Renal cortex interstitium (tissue), 11 donors: ENCODE data around the gene FCAMR. TPM values are rescaled to one million over a fixed set of nuclear protein-coding genes. Genes with fewer than 3 reads are reported as not detected.

Source experiments
- DNase-seq, 11 donors: peaks; one replicate each; pipeline ENCODE4 v3.0.0-alpha.2; 2013; ENCODE audit warnings: low read depth in 9 of 11, low spot score in 4 of 11; ENCODE audit errors: extremely low read depth in 1 of 11
- polyA plus RNA-seq, 3 donors: library from polyadenylated mRNA; unstranded; fragments of 120-200 nt; gene quantifications; one replicate each; pipeline ENCODE4 v1.2.1, GENCODE V29; 2013; ENCODE audit not compliant: insufficient read length in 3 of 3

Gene FCAMR
- polyA plus RNA-seq, 3 donors = 8.1 to 10.5 (median 9.6) TPM

DNA sequence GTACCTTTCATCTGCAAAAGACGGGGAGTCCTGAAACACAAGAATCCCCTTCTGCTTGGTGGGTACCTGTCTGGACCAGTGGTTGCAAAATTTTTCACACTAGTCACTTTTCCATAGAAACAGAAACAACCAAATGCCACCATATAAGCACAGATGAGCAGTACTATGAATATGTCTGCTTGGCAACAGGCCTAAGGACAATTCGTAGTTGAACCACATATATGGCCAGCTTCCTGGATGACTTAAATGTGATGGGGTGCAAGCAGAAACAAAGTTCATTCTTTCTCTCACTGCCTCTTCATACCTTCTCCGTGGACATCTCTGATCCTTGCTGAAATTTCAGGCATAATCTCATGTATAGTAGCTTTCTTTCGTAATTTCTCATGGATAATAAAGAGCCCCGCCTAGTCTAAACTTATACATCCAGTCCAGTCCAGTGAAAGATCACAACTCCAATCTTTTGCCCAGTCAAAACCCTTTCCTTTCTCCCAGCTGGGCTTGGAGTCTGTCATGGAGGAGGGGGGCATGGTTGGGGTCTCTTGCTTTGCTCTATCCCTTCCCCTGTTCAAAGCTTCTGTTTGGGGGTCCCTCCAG is 7.0 kb downstream of the FCAMR start:
- DNase-seq = no peak

DNA sequence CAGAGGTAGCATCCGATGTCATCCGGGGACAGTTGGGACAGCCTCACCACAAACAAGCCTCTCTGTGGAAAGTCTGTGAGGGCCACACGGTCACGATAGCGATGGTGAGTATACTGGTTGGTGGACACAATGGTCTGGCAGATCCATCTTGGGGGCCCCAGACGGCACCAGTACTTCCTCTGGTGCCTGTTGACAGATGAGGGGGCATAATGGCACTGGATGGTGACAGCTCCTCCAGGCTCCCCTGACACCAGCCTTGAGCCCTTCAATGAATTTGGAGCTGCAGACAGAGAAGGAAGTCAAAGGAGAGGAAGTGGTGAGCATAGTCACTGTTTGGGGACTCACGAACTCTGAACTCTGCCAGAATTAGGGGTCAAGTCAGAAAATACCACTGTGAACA is 8.0 kb downstream of the FCAMR start:
- DNase-seq = no peak

DNA sequence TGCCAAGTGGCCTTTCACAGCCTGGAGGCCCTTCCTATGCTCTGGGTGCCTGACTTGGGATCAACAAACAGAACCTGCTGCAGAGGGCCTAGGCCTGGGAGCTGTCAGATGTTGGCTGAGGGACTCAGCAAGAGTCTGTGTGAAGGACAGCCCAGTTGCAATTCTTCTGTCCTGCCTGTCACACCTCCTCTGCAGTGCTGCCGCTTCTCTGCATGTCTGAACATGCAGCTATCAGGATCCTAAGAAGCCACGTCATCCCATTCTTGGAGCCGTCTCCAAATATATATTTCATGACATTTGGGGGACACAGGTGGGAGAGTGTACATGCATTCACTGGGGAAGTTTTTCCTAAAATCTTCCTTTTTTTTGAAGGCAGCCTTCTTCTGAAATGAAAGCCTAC is 8.6 kb downstream of the FCAMR start:
- no peak for DNase-seq

DNA sequence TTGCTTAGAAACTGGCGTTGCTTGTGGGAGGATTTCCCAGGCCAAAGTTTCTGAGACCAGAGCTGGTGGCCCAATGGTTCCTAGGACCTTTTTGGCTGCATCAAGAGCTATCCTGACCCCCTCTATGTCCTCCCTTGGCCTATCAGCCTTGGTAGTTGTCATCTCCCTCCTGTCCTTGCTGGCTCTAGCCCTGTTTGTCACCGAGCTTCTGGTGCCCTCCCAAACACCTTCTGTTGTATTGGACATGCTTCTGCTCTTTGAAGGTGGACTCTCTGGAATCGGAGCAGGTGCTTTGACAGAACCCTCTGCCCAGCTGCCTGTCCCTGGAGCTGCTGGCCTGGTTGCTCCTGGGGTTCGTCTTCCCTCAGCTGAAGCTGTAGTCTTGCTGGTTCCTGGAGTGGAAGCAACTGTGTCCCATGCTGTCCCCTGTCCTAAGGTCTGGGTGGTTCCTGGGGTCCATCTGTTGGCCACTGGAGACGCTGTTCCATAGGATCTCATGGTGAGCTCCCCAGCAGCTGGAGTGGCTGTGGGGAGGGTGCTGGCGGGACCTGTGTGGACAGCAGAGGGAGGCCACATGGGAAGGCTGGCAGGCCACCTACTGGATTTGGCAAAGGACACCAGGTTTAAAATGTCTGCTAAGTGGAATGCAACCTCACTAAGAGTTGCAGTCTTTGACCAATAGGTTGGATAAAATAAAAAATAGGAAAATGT is 9.4 kb downstream of the FCAMR start:
- no peak for DNase-seq

DNA sequence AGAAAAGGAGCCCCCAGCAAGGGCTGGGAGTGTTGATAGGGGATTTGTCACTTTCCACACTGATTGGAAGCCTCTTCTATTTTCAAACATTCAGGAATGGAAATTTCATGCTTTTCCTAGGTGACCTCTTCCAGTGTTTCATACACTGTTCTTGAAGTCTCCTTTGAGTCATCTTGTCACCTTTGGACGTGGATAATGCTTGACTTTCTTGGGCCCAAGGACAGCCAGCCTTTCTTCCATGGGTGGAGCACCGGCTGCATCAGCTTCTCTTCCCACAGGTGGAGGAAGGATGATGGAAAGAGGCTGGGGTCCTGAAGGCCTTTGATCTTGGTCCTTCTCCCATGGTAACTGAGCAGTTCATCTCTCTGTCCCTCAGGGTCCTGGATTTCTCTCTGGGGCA is 12.1 kb downstream of the FCAMR start:
- no peak for DNase-seq

DNA sequence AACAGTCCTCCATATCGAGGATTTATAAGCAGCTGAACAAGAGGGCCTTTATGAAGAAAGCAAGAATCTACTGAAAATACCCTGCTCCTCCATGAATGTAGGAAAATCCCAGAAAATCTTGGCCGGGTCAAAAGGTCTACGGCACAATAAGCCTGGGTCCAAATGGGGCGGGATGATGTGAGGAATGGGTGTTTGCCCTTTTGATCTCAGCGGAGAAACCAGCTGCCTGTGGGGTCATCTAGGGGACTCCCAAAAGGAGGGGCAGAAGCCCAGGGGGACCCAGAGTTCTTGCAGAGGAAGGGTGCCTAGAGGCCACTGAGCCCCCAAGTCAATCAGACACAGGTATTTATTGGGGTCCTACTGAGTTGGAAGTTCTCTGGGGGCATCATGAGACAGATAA is 12.6 kb downstream of the FCAMR start:
- no peak for DNase-seq

DNA sequence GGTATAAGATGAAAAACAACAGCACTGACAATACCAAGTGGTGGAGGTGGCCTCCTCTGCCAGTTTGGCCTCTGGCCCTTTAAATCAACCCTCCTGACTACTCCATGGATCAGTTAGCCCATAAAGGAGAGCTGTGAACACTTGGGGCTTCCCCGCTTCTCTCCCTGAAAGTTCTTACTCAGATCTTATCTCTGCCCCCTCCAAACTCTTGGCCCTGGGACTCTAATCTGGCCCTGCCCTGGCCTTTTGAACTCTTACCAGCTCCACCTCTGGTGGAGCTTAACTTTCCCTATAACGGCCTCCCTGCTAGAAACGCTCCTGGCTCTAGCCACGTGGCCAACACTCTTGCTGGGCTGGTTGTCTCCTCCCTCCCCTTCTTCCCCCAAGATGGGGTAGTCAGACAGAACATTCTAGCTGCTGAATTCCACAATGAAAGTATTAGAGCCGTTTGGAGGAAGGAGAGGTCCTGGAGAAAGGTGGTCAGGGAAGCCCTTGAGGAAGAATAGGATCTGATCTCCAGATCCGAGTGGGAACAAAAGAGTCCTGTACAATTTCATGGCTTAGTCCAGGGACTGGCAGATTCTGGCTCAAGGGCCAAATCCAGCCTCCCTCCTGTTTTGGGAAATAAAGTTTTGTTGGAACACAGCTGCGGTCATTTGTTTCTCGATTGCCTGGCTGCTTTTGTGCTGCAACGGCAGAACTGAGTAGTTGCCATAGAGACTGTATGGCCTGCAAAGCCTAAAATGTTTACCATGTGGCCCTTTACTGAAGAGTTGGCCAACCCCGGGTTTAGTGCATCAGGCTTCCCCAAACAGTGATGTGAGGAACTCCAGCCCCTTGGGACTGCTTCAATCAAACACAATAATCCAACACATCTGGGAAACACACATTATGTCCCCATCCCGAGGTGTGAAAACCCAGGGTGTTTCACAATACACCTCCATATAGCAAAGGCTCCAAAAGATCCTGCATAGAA is 14.5 kb downstream of the FCAMR start:
- DNase-seq = no peak

DNA sequence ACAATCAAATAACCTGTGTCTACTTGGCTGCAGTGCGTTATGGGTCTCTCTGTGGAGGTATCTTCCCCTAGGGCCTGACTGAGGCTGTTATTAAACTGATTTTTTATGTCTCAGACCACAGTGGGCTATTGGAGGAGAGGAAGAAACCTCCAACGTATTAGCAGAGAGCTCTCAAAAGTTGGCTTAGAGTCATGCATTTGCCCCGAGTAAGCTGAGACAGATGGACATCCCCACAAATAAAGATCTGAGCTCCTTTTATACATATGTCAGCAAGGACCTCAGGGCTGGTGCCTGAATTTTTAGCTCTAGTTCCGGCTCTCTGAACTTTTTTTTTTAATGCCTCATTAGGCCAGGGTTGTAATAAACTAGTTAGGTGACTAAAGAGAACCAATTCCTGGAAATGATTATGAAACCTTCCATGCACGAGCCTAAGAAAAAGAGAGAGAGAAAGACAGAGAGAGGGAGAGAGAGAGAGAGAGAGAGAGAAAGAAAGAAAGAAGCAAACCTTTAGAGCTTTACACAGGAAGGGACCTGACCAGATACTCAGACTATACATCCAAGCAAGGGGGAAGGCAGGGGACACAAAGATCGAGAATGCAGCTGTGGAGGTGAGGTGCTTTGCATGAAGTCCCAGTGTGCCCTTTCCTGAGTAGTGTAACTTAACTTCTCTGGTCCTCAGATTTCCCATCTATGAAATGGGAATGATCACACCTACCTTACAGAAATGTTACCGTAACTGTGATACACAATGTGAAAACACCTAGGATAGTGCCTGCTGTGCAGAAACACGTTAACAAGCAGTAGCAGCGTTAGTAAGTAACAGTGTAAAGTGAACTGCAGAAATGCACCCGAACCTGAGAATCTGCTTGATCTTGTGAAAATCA is 15.6 kb downstream of the FCAMR start:
- peak in 1 of 11 donors; percentile 48 for DNase-seq

DNA sequence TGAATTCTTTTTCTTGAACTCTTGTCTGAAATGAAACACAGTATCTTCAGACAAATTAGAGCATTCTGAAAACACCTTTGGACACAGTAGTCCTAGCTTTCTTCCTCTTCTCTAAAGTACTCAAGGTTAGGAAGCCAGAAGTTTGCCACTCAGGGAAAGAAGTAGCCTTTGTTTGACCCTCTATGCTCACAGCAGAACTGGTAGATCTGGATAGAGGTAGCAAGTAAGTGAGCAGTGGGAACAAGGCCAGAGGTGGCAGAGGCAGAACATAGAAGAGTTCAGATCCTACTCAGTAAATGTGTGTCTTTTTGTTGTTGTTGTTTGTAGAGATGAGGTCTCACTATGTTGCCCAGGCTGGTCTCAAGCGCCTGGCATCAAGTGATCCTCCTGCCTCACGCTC is 16.6 kb downstream of the FCAMR start:
- DNase-seq = no peak

DNA sequence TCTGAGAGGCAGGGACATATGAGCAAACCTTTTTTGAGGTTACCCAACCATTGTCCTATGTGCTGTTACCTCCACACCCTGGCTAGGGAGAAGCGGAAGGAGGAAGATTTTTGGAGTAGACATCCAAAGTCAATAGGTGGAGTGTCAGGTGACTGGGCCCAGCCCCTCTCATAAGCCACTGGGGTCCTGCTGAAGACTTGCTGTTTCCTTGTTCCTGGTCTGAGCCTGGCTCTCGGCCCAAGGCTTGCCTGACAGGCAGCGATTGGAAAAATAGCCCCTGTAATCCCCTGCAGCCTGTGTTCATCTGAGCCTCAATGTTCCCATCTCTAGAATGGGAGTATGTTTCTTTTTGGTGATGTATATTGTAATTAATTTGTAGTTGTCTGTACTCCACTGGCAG is 17.1 kb downstream of the FCAMR start:
- no peak for DNase-seq

DNA sequence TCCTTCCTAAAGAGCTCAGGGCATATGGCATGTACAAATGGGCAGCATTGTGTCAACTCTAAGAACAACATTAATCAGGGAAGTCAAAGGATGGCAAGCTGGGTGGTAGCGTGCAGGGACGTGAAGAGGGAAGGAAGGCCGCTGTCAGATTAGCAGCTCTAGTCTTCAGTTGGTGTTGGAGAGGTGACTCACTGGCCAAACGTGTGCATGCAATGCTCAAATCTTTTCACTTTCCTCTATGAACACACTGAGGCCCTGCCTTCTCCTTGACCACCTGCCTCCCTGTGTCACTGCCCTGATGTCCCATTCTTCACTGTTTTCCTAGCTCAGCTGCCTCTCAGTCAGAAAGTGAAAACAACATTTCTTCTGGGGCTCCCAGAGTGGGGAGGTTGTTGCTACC is 18.1 kb downstream of the FCAMR start:
- DNase-seq = no peak

DNA sequence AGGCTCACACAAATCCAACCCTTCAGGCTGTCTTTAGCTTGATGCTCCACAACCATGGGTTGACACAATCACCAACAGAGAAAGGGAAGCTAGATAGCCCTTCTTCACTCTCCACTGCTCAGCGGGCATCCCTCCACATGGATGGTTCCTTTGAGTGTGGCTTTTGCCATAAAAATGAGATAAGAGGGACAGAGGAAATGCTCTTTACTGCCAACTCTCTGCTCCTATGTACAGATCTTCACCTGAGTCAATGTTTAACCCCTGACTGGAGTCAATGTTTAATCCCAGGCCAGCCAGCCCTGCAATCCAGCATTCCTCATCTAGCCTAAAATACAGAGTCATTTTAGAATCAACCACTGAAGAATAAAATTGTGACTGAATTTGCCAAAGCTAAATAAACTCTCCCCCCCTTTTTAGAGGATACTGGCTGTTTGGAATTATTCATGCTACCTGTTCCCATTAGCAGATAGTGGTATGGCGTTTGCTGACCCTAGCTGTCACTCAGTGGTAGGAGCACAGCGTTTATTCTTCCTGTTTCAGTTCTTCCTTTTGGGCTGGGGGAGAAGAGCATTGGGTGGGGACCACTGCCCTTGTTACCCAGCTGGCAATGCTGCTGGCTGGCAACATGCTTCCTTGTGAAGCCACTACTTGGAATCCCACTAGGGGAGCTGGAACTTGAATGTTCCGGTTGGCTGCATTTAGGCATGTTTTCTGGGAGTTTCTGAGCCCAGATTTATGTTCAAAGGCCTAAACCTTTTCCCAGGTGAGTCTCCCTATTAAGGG is 18.8 kb downstream of the FCAMR start:
- DNase-seq = peak in 3 of 11 donors; percentile 59 to 68 (median 63)

DNA sequence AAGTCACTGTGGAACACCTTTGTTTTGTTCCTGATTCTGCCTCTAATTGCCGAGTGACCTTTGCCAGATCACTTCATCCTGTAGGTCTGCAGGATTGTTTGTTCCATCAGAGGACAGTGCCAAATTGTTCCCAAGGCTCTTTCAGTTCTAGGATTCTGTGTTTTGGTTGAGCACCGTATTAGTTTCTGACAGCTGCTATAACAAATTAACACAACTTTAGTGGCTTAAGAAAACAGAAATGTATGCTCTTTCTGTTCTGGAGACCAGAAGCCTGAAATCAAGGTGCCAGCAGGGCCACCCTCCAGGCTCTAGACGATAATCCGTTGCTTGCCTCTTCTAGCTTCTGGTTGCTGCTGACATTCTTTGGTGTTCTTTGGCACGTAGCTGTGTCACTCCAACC is 20.6 kb downstream of the FCAMR start:
- no peak for DNase-seq

DNA sequence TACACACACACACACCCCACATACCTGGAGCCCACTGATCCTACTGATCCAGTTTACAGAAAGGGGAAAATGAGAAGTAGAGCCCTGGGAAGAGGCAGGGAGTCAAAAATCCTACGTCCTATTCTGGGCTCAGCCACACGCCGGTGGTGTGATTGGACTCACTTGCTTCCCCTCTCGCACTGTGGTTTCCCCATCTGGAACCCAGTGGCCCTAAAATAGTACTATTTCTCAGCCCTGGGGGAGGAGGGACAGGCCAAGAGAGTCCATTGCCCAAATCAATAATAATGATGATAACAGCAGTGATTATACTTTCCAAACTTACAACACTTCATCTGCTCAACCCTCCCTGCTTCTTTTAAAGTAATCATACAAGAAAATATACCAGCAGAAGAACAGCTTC is 21.1 kb downstream of the FCAMR start:
- DNase-seq = no peak

DNA sequence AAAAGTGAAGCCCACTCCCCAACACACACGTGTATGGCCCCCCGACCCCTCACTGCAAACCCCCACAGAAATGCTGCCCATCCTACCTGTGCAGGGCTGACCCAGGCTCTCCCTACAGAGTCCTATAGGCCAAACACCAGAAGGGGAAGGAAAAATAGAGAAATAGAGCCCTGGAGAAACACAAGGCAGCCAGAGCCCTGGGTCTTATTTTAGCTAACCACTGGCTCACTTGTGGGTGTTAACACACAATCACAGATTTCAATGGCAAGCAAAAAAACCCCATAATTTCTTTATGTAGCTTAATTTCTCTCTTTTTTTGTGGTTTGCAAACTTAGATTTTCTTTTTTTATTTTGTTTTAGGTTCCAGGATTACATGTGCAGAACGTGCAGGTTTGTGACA is 23.0 kb downstream of the FCAMR start:
- DNase-seq = no peak

DNA sequence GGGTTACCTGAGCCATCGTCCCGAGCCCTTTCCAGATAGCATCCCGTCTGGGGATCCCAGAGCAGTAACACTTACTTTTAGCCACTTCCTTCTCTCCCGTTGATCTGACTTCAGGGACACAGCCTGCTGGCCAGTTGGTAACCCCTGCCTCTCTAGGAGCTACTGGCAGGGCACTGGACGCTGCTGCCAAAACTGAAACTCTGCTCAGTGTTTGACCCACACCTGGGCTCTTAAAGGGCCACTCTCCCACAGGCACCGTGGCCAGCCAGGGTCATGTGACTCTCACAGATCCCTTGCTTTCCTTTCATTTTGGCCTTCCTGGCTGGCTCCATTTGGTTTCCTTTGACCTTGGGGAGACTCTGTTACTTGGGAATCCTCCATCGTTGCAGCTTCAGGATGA is 24.0 kb downstream of the FCAMR start, which contains the start of gene PIGR:
PIGR (minus strand) TSS at position 206 of the 400 bp plus-strand sequence. CDS start 5,935 bp downstream, outside the sequence.
- no peak for DNase-seq

DNA sequence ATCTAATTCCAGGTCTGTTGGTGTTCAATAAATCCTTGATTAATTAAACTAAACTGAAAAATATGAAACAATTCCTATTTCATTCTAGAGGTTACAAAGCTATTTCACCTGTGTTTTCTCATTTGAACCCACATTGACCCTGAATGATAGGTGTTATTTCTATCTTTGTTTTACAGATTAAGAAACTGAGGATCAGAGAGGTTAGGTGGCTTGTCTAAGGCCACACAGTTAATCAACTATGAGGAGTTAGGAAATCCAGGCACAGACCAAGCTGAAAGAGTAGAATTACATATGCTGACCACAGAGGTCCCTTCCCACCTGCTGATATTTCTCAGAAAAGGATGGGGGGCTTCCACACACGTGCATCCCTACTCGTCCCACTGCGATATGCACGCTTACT is 24.5 kb downstream of the FCAMR start:
- no peak for DNase-seq

DNA sequence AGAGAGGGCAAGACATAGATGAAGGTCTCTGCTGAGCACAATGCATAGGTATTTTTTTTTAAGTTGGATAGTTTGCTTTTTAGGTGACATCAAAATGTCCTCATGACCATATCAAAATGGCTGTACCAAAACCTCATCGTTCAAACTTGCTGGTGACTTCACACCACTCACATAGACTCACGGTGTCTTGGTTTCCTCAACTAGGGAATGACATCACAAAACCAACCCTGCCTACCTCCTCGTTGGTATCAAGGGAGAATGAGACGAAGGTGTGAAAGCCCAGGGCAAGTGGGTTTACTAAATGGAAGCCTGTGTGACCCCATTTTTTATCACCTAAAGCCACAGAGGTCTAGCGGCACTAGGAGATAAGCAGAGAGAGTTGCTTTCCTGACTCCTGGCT is 25.6 kb downstream of the FCAMR start:
- no peak for DNase-seq
